WERI-Rb-1 (cell line): ENCODE measurements around the gene PIK3C2G.

Experiments
- DNase-seq: peaks from one replicate; pipeline ENCODE4 v3.0.0-alpha.2; 2020
- H3K27ac ChIP-seq: fragments of 250-450 bp; sonication (Bioruptor Pico); 2 replicates; pipeline ENCODE4 v1.5.1; 2020; ENCODE audit warnings: mild to moderate bottlenecking, moderate library complexity
- H3K27me3 ChIP-seq: fragments of 250-450 bp; sonication (Bioruptor Pico); 2 replicates; pipeline ENCODE4 v1.5.1; 2021; ENCODE audit warnings: mild to moderate bottlenecking, low read depth, moderate library complexity; ENCODE audit not compliant: insufficient read depth, severe bottlenecking
- H3K36me3 ChIP-seq: fragments of 250-450 bp; sonication (Bioruptor Pico); 2 replicates; pipeline ENCODE4 v1.5.1; 2020; ENCODE audit warnings: mild to moderate bottlenecking, moderate library complexity
- H3K4me3 ChIP-seq: 2 replicates; pipeline ENCODE4 v1.5.1; 2011; ENCODE audit warnings: low read depth, mild to moderate bottlenecking, control low read depth, low read length
- H3K9me3 ChIP-seq: fragments of 250-450 bp; sonication (Bioruptor Pico); 2 replicates; pipeline ENCODE4 v1.5.1; 2021; ENCODE audit warnings: mild to moderate bottlenecking, moderate library complexity; ENCODE audit not compliant: severe bottlenecking
- TF ChIP-seq, protein P1 (sequence below): IDR thresholded peaks from 2 replicates; pipeline ENCODE4 v1.5.1; 2011; ENCODE audit warnings: low read depth, mild to moderate bottlenecking, control low read depth, inconsistent platforms, low read length

Gene PIK3C2G

DNA sequence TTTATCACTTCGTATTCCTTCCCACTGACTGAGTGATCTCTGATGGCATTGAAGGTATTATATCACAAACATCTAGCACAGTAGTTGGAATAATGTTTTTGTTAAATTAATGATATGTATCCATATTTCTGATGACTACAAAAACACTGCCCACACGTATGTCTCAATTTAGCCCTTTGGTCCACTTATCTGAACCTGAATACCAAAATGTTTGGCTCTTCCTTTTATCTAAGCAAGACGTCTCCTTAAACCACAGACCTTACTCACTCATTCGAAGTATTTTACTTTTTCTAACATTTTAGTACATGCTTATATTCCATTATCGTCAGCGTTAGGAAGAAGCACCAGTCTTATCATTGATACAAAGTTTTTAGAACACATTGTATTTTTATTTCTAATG lies 126.4 kb downstream of the PIK3C2G start:
- H3K27ac ChIP-seq, result no peak overlapping the region
- no peaks in the 10 kb centered on the region for H3K9me3 ChIP-seq
- H3K36me3 ChIP-seq, result no peaks in the 10 kb centered on the region
- no peak for DNase-seq
- TF ChIP-seq, protein P1, sequence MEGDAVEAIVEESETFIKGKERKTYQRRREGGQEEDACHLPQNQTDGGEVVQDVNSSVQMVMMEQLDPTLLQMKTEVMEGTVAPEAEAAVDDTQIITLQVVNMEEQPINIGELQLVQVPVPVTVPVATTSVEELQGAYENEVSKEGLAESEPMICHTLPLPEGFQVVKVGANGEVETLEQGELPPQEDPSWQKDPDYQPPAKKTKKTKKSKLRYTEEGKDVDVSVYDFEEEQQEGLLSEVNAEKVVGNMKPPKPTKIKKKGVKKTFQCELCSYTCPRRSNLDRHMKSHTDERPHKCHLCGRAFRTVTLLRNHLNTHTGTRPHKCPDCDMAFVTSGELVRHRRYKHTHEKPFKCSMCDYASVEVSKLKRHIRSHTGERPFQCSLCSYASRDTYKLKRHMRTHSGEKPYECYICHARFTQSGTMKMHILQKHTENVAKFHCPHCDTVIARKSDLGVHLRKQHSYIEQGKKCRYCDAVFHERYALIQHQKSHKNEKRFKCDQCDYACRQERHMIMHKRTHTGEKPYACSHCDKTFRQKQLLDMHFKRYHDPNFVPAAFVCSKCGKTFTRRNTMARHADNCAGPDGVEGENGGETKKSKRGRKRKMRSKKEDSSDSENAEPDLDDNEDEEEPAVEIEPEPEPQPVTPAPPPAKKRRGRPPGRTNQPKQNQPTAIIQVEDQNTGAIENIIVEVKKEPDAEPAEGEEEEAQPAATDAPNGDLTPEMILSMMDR, result no peak
- no peak overlapping the region for H3K4me3 ChIP-seq
- H3K27me3 ChIP-seq, result no peaks in the 10 kb centered on the region

DNA sequence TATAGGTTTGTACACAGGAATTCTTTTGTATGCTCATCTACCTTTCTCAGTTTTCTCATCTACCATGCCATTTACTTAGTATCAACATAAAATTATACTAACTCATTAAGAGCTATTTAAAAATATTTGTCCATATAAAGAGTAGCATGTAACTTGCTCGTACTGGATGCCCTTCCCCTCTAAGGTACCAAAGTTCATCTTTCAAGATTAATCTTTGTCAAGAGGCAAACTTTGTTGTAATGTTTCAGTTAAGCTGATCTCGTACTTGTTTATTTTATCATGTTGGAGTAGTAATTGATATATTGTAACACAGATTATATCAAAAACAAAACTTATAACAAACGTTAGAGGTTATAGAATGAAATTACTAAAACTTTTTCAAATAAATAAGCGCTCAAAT lies 128.5 kb downstream of the PIK3C2G start:
- no peaks in the 10 kb centered on the region for H3K27me3 ChIP-seq
- DNase-seq, result no peak
- TF ChIP-seq, protein P1, result no peak

DNA sequence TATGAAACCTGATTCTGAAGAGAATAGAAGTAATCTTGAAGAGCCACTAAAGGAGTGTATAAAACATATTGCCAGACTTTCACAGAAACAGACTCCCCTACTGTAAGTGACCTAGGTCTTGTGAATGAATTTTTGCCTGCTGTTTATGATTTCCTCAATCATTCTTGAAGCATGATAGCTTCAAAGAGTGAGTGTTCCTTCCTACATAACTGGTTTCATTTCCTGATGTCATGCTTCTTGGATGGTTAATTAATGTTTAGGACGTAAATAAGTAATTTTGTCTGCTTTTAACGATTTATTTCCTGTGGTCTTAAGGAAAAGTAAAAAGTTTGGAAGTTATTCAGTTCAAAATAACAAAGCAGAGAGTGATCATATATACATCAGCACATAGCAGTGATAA lies 129.8 kb downstream of the PIK3C2G start:
- no peak overlapping the region for H3K4me3 ChIP-seq
- no peaks in the 10 kb centered on the region for H3K9me3 ChIP-seq
- no peak overlapping the region for H3K27ac ChIP-seq
- no peaks in the 10 kb centered on the region for H3K36me3 ChIP-seq
- TF ChIP-seq, protein P1, result no peak
- no peak for DNase-seq
- H3K27me3 ChIP-seq, result no peaks in the 10 kb centered on the region

More for the DNA sequence above, 128.5 kb downstream of the PIK3C2G start:
- no peak overlapping the region for H3K27ac ChIP-seq
- no peak overlapping the region for H3K4me3 ChIP-seq
- no peaks in the 10 kb centered on the region for H3K36me3 ChIP-seq
- no peaks in the 10 kb centered on the region for H3K9me3 ChIP-seq

- no peak for DNase-seq
- Histone ChIP-seq H3K36me3 (no peaks in the 10 kb centered on the region), H3K27me3 (no peaks in the 10 kb centered on the region), H3K9me3 (no peaks in the 10 kb centered on the region), H3K4me3 (no peak overlapping the region), H3K27ac (no peak overlapping the region)
- TF ChIP-seq, protein P1, result no peak
Measured at GRCh38 chr12:18394742-18395141, 133.4 kb downstream of the PIK3C2G start.

DNA sequence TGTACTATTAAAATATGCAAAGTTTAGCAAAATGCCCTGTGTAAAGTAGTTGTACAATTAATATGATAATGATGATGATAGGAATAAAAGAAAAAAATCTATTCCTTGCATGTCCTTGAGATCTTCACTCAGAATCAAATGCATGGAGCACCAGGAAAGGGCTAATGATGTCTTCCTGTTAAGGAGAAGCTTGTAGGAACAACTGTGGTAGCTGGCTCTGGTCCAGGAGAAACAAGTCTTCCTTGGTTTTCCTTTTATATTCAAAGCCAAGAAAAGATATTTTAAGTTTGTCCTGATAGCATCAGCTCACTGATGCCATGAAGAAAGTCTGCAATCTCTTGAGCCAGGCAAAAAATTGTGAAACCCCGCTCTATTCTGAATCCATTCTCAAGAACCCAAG lies 138.9 kb downstream of the PIK3C2G start:
- Histone ChIP-seq H3K4me3 (no peak overlapping the region), H3K9me3 (no peaks in the 10 kb centered on the region), H3K27ac (no peak overlapping the region), H3K27me3 (no peaks in the 10 kb centered on the region), H3K36me3 (no peaks in the 10 kb centered on the region)
- TF ChIP-seq, protein P1, result no peak
- no peak for DNase-seq

GRCh38 chr12:18402872-18403611 lies 141.7 kb downstream of the PIK3C2G start:
- no peak for DNase-seq
- no peaks in the 10 kb centered on the region for H3K27me3 ChIP-seq
- H3K27ac ChIP-seq, result no peak overlapping the region
- H3K4me3 ChIP-seq, result no peak overlapping the region
- no peaks in the 10 kb centered on the region for H3K36me3 ChIP-seq
- no peaks in the 10 kb centered on the region for H3K9me3 ChIP-seq
- TF ChIP-seq, protein P1, result no peak
